Measurements from ENCODE around the gene BPIFB6. TPM values are rescaled to one million over a fixed set of nuclear protein-coding genes. Genes with fewer than 3 reads are reported as not detected.

Gene BPIFB6
- total RNA-seq, 1 experiment from 2014 or later, result not detected

GRCh38 chr20:33067806-33068205, 36.4 kb downstream of the BPIFB6 start:
- DNase-seq, result no peak
- no peak overlapping the region for H3K4me3 ChIP-seq (ENCODE audit: insufficient read depth, low read depth, low read length)

GRCh38 chr20:33068251-33068939, 36.9 kb downstream of the BPIFB6 start:
- no peak for DNase-seq
- Histone ChIP-seq H3K27me3 (ENCODE audit: control insufficient read depth, insufficient read depth, low read length) (no peaks in the 10 kb centered on the region), H3K4me3 (ENCODE audit: insufficient read depth, low read depth, low read length) (no peak overlapping the region), H3K36me3 (replicated peaks; ENCODE audit: control insufficient read depth, insufficient read depth, low read length) (no peaks in the 10 kb centered on the region)

More at GRCh38 chr20:33067806-33068205, 36.4 kb downstream of the BPIFB6 start:
- Histone ChIP-seq H3K36me3 (replicated peaks; ENCODE audit: control insufficient read depth, insufficient read depth, low read length) (no peaks in the 10 kb centered on the region), H3K27me3 (ENCODE audit: control insufficient read depth, insufficient read depth, low read length) (no peaks in the 10 kb centered on the region)

- H3K4me3 ChIP-seq (ENCODE audit: insufficient read depth, low read depth, low read length), result no peak overlapping the region
These were observed 38.2 kb downstream of the BPIFB6 start for GRCh38 chr20:33069673-33070072.

GRCh38 chr20:33070111-33071053, 38.9 kb downstream of the BPIFB6 start:
- Histone ChIP-seq H3K27me3 (ENCODE audit: control insufficient read depth, insufficient read depth, low read length) (no peaks in the 10 kb centered on the region), H3K4me3 (ENCODE audit: insufficient read depth, low read depth, low read length) (no peak overlapping the region), H3K36me3 (replicated peaks; ENCODE audit: control insufficient read depth, insufficient read depth, low read length) (no peaks in the 10 kb centered on the region)
- DNase-seq, result no peak

More at GRCh38 chr20:33069673-33070072, 38.2 kb downstream of the BPIFB6 start:
- DNase-seq, result no peak
- Histone ChIP-seq H3K36me3 (replicated peaks; ENCODE audit: control insufficient read depth, insufficient read depth, low read length) (no peaks in the 10 kb centered on the region), H3K27me3 (ENCODE audit: control insufficient read depth, insufficient read depth, low read length) (no peaks in the 10 kb centered on the region)

GRCh38 chr20:33071198-33071597, 39.8 kb downstream of the BPIFB6 start:
- no peak for DNase-seq
- Histone ChIP-seq H3K27me3 (ENCODE audit: control insufficient read depth, insufficient read depth, low read length) (no peaks in the 10 kb centered on the region), H3K36me3 (replicated peaks; ENCODE audit: control insufficient read depth, insufficient read depth, low read length) (no peaks in the 10 kb centered on the region), H3K4me3 (ENCODE audit: insufficient read depth, low read depth, low read length) (no peak overlapping the region)

- no peak for DNase-seq
- Histone ChIP-seq H3K4me3 (ENCODE audit: insufficient read depth, low read depth, low read length) (no peak overlapping the region), H3K36me3 (replicated peaks; ENCODE audit: control insufficient read depth, insufficient read depth, low read length) (no peaks in the 10 kb centered on the region)
These were observed 40.9 kb downstream of the BPIFB6 start for GRCh38 chr20:33072362-33072761.

GRCh38 chr20:33072813-33073212, 41.4 kb downstream of the BPIFB6 start:
- no peaks in the 10 kb centered on the region for H3K36me3 ChIP-seq (replicated peaks; ENCODE audit: control insufficient read depth, insufficient read depth, low read length)
- no peak for DNase-seq

More at GRCh38 chr20:33072362-33072761, 40.9 kb downstream of the BPIFB6 start:
- H3K27me3 ChIP-seq (ENCODE audit: control insufficient read depth, insufficient read depth, low read length), result no peaks in the 10 kb centered on the region

GRCh38 chr20:33074675-33075074, 43.2 kb downstream of the BPIFB6 start:
- H3K27me3 ChIP-seq (ENCODE audit: control insufficient read depth, insufficient read depth, low read length), result no peaks in the 10 kb centered on the region

More at GRCh38 chr20:33072813-33073212, 41.4 kb downstream of the BPIFB6 start:
- H3K4me3 ChIP-seq (ENCODE audit: insufficient read depth, low read depth, low read length), result no peak overlapping the region
- no peaks in the 10 kb centered on the region for H3K27me3 ChIP-seq (ENCODE audit: control insufficient read depth, insufficient read depth, low read length)

GRCh38 chr20:33075281-33075680, 43.8 kb downstream of the BPIFB6 start:
- no peak overlapping the region for H3K4me3 ChIP-seq (ENCODE audit: insufficient read depth, low read depth, low read length)
- no peak for DNase-seq
- no peaks in the 10 kb centered on the region for H3K36me3 ChIP-seq (replicated peaks; ENCODE audit: control insufficient read depth, insufficient read depth, low read length)
- no peaks in the 10 kb centered on the region for H3K27me3 ChIP-seq (ENCODE audit: control insufficient read depth, insufficient read depth, low read length)

More at GRCh38 chr20:33074675-33075074, 43.2 kb downstream of the BPIFB6 start:
- Histone ChIP-seq H3K4me3 (ENCODE audit: insufficient read depth, low read depth, low read length) (no peak overlapping the region), H3K36me3 (replicated peaks; ENCODE audit: control insufficient read depth, insufficient read depth, low read length) (no peaks in the 10 kb centered on the region)
- DNase-seq, result no peak

- no peak for DNase-seq
- H3K36me3 ChIP-seq (replicated peaks; ENCODE audit: control insufficient read depth, insufficient read depth, low read length), result no peaks in the 10 kb centered on the region
- no peaks in the 10 kb centered on the region; the same call in 1 of the 2 replicates for H3K27me3 ChIP-seq (ENCODE audit: control insufficient read depth, insufficient read depth, low read length)
- no peak overlapping the region for H3K4me3 ChIP-seq (ENCODE audit: insufficient read depth, low read depth, low read length)
These were observed 45.4 kb downstream of the BPIFB6 start for GRCh38 chr20:33076662-33077372.

GRCh38 chr20:33079259-33079658, 47.8 kb downstream of the BPIFB6 start, which contains the start of gene BPIFB4:
TSS of gene BPIFB4 (plus strand) at chr20:33079643. CDS start at chr20:33081527, 1,884 bp downstream.
- no peaks in the 10 kb centered on the region; the same call in 1 of the 2 replicates for H3K27me3 ChIP-seq (ENCODE audit: control insufficient read depth, insufficient read depth, low read length)
- H3K36me3 ChIP-seq (replicated peaks; ENCODE audit: control insufficient read depth, insufficient read depth, low read length), result no peaks in the 10 kb centered on the region
- no peak for DNase-seq
- no peak within 1 kb of the TSS for H3K4me3 ChIP-seq (ENCODE audit: insufficient read depth, low read depth, low read length)

- H3K36me3 ChIP-seq (replicated peaks; ENCODE audit: control insufficient read depth, insufficient read depth, low read length), result no peaks in the 10 kb centered on the region
- no peak overlapping the region for H3K4me3 ChIP-seq (ENCODE audit: insufficient read depth, low read depth, low read length)
- H3K27me3 ChIP-seq (ENCODE audit: control insufficient read depth, insufficient read depth, low read length), result no peaks in the 10 kb centered on the region; the same call in 1 of the 2 replicates
- no peak for DNase-seq
These were observed 50.1 kb downstream of the BPIFB6 start for GRCh38 chr20:33081411-33082154.

GRCh38 chr20:33082546-33082945, 51.1 kb downstream of the BPIFB6 start:
- no peaks in the 10 kb centered on the region; the same call in 1 of the 2 replicates for H3K27me3 ChIP-seq (ENCODE audit: control insufficient read depth, insufficient read depth, low read length)
- H3K36me3 ChIP-seq (replicated peaks; ENCODE audit: control insufficient read depth, insufficient read depth, low read length), result no peaks in the 10 kb centered on the region
- H3K4me3 ChIP-seq (ENCODE audit: insufficient read depth, low read depth, low read length), result no peak overlapping the region
- no peak for DNase-seq
